ENCODE data around the gene ADSL. TPM values are rescaled to one million over a fixed set of nuclear protein-coding genes. Genes with fewer than 3 reads are reported as not detected.

Gene ADSL
- total RNA-seq, 2 donors from 2014 or later = 63.9 to 64.5 TPM

GRCh38 chr22:40366068-40366467 lies 19.8 kb downstream of the ADSL start:
- 97% methylated on average over 2 of the region's 2 CpGs for WGBS
- intact Hi-C loops (cut with DNase I) = no loop called here
- H3K36me3 ChIP-seq = peaks cover 15 to 28% of the 10 kb centered on the region in 2 donors
- H3K27me3 ChIP-seq (replicated peaks; ENCODE audit: insufficient read depth) = no peaks in the 10 kb centered on the region
- no peaks in the 10 kb centered on the region for H3K9me3 ChIP-seq
- H3K27ac ChIP-seq = no peak overlapping the region
- H3K4me1 ChIP-seq (replicated peaks) = no peaks in the 10 kb centered on the region
- no peak overlapping the region for H3K4me3 ChIP-seq
- no peak for TF ChIP-seq POLR2A (IDR thresholded peaks at IDR 0.05)
- TF ChIP-seq CTCF (IDR thresholded peaks at IDR 0.05) = no peak
- TF ChIP-seq POLR2AphosphoS5 (IDR thresholded peaks at IDR 0.05) = no peak
- no peak for DNase-seq (ENCODE audit: low spot score)

- Histone ChIP-seq H3K27ac (peak overlapping the region; percentile 12 to 54), H3K9me3 (no peaks in the 10 kb centered on the region), H3K4me1 (replicated peaks) (no peaks in the 10 kb centered on the region), H3K36me3 (peaks cover 4 to 15% of the 10 kb centered on the region in 2 donors), H3K4me3 (no peak overlapping the region), H3K27me3 (replicated peaks; ENCODE audit: insufficient read depth) (no peaks in the 10 kb centered on the region)
- no peak for TF ChIP-seq CTCF (IDR thresholded peaks at IDR 0.05)
- peak; percentile 73 for TF ChIP-seq POLR2AphosphoS5 (IDR thresholded peaks at IDR 0.05)
- WGBS = 46% methylated on average over 6 of the region's 6 CpGs
- intact Hi-C loops (cut with DNase I) = no loop called here
- DNase-seq (ENCODE audit: low spot score) = peak; percentile 71
Observed at GRCh38 chr22:40367342-40367741, 21.0 kb downstream of the ADSL start.

- no peak overlapping the region for H3K4me3 ChIP-seq
- H3K4me1 ChIP-seq (replicated peaks) = no peaks in the 10 kb centered on the region
- peaks cover 0 to 11% of the 10 kb centered on the region in 2 donors for H3K36me3 ChIP-seq
- no peaks in the 10 kb centered on the region for H3K9me3 ChIP-seq
- peak overlapping the region; percentile 12 to 54 for H3K27ac ChIP-seq
- intact Hi-C loops (cut with DNase I) = no loop called here
- WGBS = 90% methylated on average over 6 of the region's 6 CpGs
- DNase-seq (ENCODE audit: low spot score) = no peak
- TF ChIP-seq CTCF (IDR thresholded peaks at IDR 0.05) = no peak
- no peak for TF ChIP-seq POLR2AphosphoS5 (IDR thresholded peaks at IDR 0.05)
- TF ChIP-seq POLR2A (IDR thresholded peaks at IDR 0.05) = no peak
- no peaks in the 10 kb centered on the region for H3K27me3 ChIP-seq (replicated peaks; ENCODE audit: insufficient read depth)
Observed at GRCh38 chr22:40368016-40368415, 21.7 kb downstream of the ADSL start.

- Histone ChIP-seq H3K27me3 (replicated peaks; ENCODE audit: insufficient read depth) (no peaks in the 10 kb centered on the region), H3K4me3 (no peak overlapping the region), H3K9me3 (no peaks in the 10 kb centered on the region), H3K36me3 (peaks cover 0 to 11% of the 10 kb centered on the region in 2 donors), H3K4me1 (replicated peaks) (no peaks in the 10 kb centered on the region), H3K27ac (no peak overlapping the region)
- TF ChIP-seq POLR2AphosphoS5 (IDR thresholded peaks at IDR 0.05) (no peak), POLR2A (IDR thresholded peaks at IDR 0.05) (no peak), CTCF (IDR thresholded peaks at IDR 0.05) (no peak)
- whole genome bisulfite sequencing = 95% methylated on average over 3 of the region's 3 CpGs
- DNase-seq (ENCODE audit: low spot score) = no peak
- intact Hi-C loops (cut with DNase I) = no loop called here
Observed at GRCh38 chr22:40368836-40369235, 22.5 kb downstream of the ADSL start.

GRCh38 chr22:40374567-40374966 lies 28.3 kb downstream of the ADSL start:
- Histone ChIP-seq H3K27me3 (replicated peaks; ENCODE audit: insufficient read depth) (no peaks in the 10 kb centered on the region), H3K9me3 (no peaks in the 10 kb centered on the region), H3K4me1 (replicated peaks) (no peaks in the 10 kb centered on the region), H3K27ac (no peak overlapping the region), H3K36me3 (no peaks in the 10 kb centered on the region), H3K4me3 (no peak overlapping the region)
- no peak for DNase-seq (ENCODE audit: low spot score)
- WGBS = 94% methylated on average over 8 of the region's 8 CpGs
- intact Hi-C loops (cut with DNase I) = no loop called here
- TF ChIP-seq POLR2AphosphoS5 (IDR thresholded peaks at IDR 0.05) (no peak), POLR2A (IDR thresholded peaks at IDR 0.05) (no peak), CTCF (IDR thresholded peaks at IDR 0.05) (no peak)
